GM20000 (cell line): Measurements from ENCODE around the gene TMEM59.

Experiments
- DNase-seq: peaks from one replicate; pipeline ENCODE4 v3.0.0; 2012; ENCODE audit warnings: low spot score
- CTCF ChIP-seq: IDR thresholded peaks from 2 replicates; pipeline ENCODE4 v1.5.1; 2012; ENCODE audit warnings: mild to moderate bottlenecking, control low read depth; ENCODE audit errors: extremely low read depth, missing control alignments

The TMEM59 gene

GRCh38 chr1:54094001-54094729, 41.2 kb upstream of the TMEM59 start:
- no peak for TF ChIP-seq CTCF
- no peak for DNase-seq

- no peak for DNase-seq
- TF ChIP-seq CTCF, result no peak
Measured at GRCh38 chr1:54091666-54092065, 38.7 kb upstream of the TMEM59 start.

- DNase-seq, result no peak
- no peak for TF ChIP-seq CTCF
Measured at GRCh38 chr1:54088385-54088784, 35.4 kb upstream of the TMEM59 start.

DNA sequence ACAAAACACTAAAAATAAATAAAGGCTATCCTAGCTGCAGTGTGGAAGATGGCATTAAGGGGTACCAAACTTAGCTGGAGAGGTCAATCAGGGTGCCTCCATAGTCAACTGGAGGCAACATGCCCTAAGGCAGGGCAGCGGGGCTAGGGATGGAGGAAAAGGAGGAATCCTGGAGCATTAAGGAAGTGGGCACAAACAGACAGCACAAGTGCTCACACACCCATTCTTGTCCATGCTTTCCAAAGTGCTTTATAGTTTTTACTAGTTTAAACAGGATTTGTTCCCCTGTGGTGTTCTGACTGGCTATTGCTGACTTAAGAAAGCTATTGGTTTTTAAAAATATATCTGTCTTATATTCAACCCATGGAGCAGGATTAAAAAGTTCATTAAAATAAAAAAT, 33.8 kb upstream of the TMEM59 start:
- TF ChIP-seq CTCF, result no peak
- no peak for DNase-seq

- TF ChIP-seq CTCF, result no peak
- no peak for DNase-seq
Measured at GRCh38 chr1:54084794-54085193, 31.8 kb upstream of the TMEM59 start.

DNA sequence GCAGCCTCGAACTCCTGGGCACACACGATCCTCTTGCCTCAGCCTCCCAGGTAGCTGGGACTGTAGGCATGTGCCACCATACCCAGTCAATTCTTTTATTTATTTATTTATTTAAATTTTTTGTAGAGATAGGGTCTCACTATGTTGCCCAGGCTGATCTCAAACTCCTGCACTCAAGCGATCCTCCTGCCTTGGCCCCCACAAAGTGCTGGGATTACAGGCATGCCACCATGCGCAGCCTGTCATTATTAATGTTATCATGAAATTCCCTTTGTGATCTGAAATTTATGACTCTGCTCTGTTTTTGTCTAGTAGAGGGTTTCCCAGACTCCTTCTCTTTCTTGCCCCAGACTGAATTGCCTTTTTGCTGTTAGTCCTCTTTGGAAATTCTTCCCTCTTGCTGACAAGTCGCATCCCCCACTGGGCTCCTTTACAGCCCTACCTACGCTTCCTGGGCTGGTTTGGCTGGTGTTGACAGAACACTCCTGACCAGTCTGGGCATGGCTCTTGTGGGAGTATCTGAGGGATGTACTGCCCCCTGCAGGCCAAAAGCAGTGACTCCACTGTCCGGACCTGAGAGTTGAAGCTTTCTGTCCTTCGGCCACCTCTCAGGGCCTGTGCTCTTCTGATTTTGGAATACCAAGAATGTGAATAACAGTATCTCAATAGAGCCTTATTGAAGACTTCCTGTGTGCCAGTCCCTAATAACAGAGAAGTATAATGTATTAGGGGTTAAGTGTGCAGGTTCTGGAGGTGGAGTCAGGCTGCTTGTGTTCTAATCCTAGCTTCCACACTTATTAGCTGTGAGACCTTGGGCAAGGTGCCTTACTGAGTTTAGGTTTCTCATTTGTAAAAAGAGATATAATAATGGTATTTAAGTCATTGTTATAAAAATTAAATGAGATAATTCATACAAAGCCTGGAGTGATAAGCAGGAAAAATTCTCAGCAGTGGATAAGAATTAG, 28.6 kb upstream of the TMEM59 start:
- DNase-seq, result peak; percentile 67
- TF ChIP-seq CTCF, result peak; percentile 65

DNA sequence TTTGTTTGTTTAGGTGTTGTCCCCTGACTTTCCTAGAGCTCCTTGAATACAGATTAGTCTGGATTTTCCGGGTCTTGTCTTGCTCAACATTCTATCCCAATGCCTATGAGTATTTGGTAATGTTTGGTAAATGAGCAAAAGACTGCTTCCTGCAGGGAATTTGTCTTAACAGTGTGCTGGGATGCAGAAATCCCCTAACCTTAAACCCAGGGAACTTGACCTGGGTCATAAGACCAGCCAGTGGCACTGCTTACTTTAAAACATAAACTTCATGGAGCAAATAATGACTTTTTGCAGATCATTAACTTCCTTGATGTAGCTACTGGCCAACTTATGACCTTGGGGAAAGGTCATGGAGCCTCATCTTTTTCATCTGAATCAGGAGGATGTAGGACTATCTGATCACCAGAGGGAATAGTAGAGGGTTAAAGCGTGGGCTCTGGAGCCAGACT, 27.6 kb upstream of the TMEM59 start:
- TF ChIP-seq CTCF, result no peak
- DNase-seq, result no peak
